Measurements from ENCODE around the gene NEGR1.

The NEGR1 gene

GRCh38 chr1:71660411-71660810, 621.9 kb downstream of the NEGR1 start:
- no peak for DNase-seq

- no peak for DNase-seq
These were observed 624.3 kb downstream of the NEGR1 start for GRCh38 chr1:71657891-71658679.

- no peak for DNase-seq
These were observed 625.4 kb downstream of the NEGR1 start for GRCh38 chr1:71656902-71657301.

- no peak for DNase-seq
These were observed 626.7 kb downstream of the NEGR1 start for GRCh38 chr1:71655604-71656003.

- DNase-seq, result no peak
These were observed 628.4 kb downstream of the NEGR1 start for GRCh38 chr1:71653952-71654351.

GRCh38 chr1:71651214-71651613, 631.1 kb downstream of the NEGR1 start:
- DNase-seq, result no peak

- DNase-seq, result no peak
These were observed 632.2 kb downstream of the NEGR1 start for GRCh38 chr1:71650119-71650518.

- DNase-seq, result no peak
These were observed 632.7 kb downstream of the NEGR1 start for GRCh38 chr1:71649608-71650007.

- no peak for DNase-seq
These were observed 634.6 kb downstream of the NEGR1 start for GRCh38 chr1:71647513-71648300.

GRCh38 chr1:71645015-71645414, 637.3 kb downstream of the NEGR1 start:
- no peak for DNase-seq

GRCh38 chr1:71641903-71642302, 640.4 kb downstream of the NEGR1 start:
- no peak for DNase-seq

GRCh38 chr1:71640998-71641397, 641.3 kb downstream of the NEGR1 start:
- DNase-seq, result no peak

- no peak for DNase-seq
These were observed 642.2 kb downstream of the NEGR1 start for GRCh38 chr1:71640116-71640515.

GRCh38 chr1:71638081-71638766, 644.1 kb downstream of the NEGR1 start:
- no peak for DNase-seq

GRCh38 chr1:71635568-71635967, 646.8 kb downstream of the NEGR1 start:
- no peak for DNase-seq

- DNase-seq, result no peak
These were observed 648.2 kb downstream of the NEGR1 start for GRCh38 chr1:71634159-71634558.

- DNase-seq, result no peak
These were observed 652.3 kb downstream of the NEGR1 start for GRCh38 chr1:71630073-71630472.

- DNase-seq, result no peak
These were observed 657.3 kb downstream of the NEGR1 start for GRCh38 chr1:71625004-71625403.

- no peak for DNase-seq
These were observed 658.5 kb downstream of the NEGR1 start for GRCh38 chr1:71623888-71624287.

- no peak for DNase-seq
These were observed 660.6 kb downstream of the NEGR1 start for GRCh38 chr1:71621785-71622184.

GRCh38 chr1:71618766-71619530, 663.4 kb downstream of the NEGR1 start:
- DNase-seq, result no peak

GRCh38 chr1:71618191-71618590, 664.1 kb downstream of the NEGR1 start:
- no peak for DNase-seq

- DNase-seq, result no peak
These were observed 671.9 kb downstream of the NEGR1 start for GRCh38 chr1:71610476-71610875.

Data from activated CD4-positive, alpha-beta T cell treated with anti-CD3 and anti-CD28 coated beads, Interleukin-2, amount 50 U/mL, for 48 hours (primary cell).